GM12873 (cell line): Measurements from ENCODE around the gene LRTM2.

Experiments used
- TF ChIP-seq, protein P1 (sequence below): IDR thresholded peaks from 2 replicates; pipeline ENCODE4 v1.5.1; 2012; ENCODE audit warnings: low read depth, mild to moderate bottlenecking, moderate library complexity, low read length, control low read depth; ENCODE audit not compliant: insufficient read depth; ENCODE audit errors: missing control alignments

Gene LRTM2

DNA sequence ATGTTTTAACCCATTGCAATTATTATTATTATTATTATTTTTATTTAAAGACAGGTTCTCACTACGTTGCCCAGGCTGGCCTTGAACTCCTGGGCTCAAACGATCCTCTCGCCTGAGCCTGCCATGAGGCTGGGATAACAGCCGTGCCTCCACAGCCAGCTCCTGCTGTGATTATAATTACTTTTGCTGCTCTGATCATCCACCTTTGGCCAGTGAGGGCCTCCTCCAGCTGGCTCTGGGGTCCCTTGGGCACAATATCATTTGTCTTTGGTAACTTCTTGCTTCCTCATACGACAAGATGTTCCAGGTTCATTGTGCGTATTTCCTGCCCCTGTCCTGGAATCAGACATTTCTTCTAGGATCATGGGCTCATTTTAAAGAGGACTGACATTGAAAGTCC, 28.4 kb downstream of the LRTM2 start:
- TF ChIP-seq, protein P1, sequence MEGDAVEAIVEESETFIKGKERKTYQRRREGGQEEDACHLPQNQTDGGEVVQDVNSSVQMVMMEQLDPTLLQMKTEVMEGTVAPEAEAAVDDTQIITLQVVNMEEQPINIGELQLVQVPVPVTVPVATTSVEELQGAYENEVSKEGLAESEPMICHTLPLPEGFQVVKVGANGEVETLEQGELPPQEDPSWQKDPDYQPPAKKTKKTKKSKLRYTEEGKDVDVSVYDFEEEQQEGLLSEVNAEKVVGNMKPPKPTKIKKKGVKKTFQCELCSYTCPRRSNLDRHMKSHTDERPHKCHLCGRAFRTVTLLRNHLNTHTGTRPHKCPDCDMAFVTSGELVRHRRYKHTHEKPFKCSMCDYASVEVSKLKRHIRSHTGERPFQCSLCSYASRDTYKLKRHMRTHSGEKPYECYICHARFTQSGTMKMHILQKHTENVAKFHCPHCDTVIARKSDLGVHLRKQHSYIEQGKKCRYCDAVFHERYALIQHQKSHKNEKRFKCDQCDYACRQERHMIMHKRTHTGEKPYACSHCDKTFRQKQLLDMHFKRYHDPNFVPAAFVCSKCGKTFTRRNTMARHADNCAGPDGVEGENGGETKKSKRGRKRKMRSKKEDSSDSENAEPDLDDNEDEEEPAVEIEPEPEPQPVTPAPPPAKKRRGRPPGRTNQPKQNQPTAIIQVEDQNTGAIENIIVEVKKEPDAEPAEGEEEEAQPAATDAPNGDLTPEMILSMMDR: no peak

DNA sequence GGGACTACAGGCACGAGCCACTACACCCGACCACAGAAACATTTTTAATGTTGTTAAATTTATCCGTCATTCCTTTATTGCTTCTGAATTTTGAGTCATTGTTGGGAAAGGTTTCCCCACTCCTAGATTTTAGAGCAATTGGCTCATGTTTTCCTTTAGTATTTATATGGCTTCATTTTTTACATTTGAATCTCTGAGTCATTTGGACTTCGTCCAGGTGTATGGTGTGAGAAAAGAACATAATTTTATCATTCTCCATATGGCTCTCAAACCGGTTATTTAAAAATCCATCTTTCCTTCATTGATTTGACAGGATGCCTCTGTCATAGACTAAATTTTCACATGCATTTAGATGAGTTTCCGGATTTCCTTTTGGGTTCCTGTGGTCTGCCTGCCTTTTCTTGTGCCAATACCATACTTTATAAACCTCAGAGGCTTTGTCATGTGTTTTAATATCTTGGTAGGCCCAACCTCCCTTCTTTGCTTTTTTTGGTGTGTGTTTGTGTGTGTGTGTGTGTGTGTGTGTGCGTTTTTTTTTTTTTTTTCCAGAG, 30.9 kb downstream of the LRTM2 start:
- TF ChIP-seq, protein P1: no peak

DNA sequence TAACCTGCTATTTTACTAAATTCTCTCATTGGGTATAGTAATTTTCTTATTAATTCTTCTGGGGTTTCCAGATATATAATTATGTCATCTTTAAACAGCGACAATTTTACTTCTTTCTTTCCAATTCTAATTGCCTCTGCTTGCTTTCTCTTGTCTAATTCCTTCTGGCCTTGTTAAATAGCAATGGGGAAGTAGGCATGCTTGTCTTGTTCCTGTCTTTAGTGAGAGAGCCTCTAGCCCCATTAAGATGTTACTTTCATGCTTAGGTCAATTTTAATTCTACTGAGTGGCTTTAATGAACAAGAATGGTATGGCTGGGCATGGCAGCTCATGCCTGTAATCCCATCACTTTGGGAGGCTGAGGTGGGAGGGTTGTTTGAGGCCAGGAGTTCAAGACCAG, 31.7 kb downstream of the LRTM2 start:
- TF ChIP-seq, protein P1: no peak

DNA sequence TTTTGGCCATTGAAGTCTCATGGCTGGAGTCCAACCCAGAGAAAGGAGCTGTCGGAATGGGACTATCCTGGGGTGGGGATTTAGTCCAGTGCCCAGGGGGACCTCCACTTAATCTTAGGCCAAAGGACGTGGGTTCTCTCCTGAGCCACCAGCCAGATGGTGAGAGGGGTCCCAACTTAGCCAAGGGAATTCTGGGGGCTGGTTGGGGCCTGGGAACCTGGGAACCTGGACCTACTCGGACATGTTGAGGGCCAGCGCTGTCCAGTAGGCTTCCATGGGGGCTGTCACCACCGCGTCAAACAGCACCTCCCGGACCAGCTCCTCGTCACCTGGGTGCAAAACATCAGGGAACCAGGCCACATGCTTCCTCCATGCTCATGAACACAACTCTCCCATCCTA, 33.4 kb downstream of the LRTM2 start:
- TF ChIP-seq, protein P1: no peak

DNA sequence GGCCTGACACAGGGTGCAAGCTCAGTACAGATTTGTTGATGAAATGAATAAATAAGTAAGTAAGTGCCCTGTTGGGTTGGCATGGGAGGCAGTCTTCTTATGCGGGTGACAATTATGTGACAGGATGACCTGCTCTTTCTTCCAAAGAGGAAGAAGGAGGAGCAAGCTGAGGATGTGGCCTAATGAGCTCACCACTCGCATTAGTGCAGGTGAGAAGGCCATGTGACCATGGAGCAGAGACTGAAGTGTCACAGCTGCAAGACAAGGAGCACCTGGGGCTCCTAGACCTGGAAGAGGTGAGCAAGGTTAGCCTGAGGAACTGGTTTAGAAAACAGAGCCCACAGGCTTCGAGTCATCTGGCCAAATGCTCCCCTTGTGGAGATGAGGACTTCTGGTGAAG, 34.9 kb downstream of the LRTM2 start:
- TF ChIP-seq, protein P1: no peak

GRCh38 chr12:1857086-1857485, 36.7 kb downstream of the LRTM2 start:
- TF ChIP-seq, protein P1: no peak

- TF ChIP-seq, protein P1: no peak
Measured at GRCh38 chr12:1857821-1858220, 37.5 kb downstream of the LRTM2 start.

- TF ChIP-seq, protein P1: no peak
Measured at GRCh38 chr12:1858456-1858855, 38.1 kb downstream of the LRTM2 start.
